Measurements from ENCODE around the gene EPS8.

DNA sequence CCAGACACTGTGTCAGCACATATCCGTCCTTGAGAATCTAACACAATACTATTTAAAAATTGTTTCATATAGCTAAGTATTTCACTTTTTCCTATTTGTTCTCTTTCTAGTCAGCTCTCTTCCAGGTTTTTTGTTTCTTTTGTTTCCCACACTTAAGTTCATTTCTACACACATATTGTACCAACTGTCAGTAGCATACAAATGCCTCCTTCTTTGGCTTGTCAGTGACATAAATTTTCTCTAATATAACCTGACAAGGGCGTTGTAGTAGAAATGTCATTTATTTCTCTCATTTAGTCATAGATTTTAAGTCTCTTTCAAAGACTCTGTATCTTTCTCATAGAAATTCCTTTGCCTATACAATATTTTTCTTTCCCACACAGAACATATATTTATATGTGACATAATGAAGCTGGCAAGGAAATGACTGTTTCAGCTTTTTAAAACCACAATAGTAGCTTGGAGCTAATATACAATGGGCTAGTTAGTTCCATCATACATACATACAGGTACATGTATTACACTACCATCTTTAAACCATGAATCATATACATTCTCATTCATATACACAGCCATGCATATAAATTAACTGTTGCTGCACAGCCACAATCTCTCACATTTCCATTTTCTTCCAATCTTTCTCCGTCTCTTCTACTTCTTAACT lies 42.3 kb upstream of the EPS8 start:
- TF ChIP-seq POLR2AphosphoS5 (IDR thresholded peaks at IDR 0.05; ENCODE audit: borderline replicate concordance, low read depth, low read length): no peak
- no peak for TF ChIP-seq EZH2 (IDR thresholded peaks at IDR 0.05)

All from SK-N-MC (cell line).